ENCODE data around the gene ELF1.

GRCh38 chr13:40922437-40923040, 96.6 kb downstream of the ELF1 start:
- TF ChIP-seq TAF1 (IDR thresholded peaks at IDR 0.05; ENCODE audit: borderline replicate concordance, insufficient read depth, low read length) (no peak), POLR2AphosphoS5 (IDR thresholded peaks at IDR 0.05; ENCODE audit: low read depth, low read length) (no peak), REST (IDR thresholded peaks at IDR 0.05; ENCODE audit: insufficient read depth in 1 of 2, low read depth in 2 of 2, low read length in 2 of 2) (no peak), SIN3A (IDR thresholded peaks at IDR 0.05; ENCODE audit: borderline replicate concordance, insufficient read depth, low read length) (no peak), FOXP2 (optimal IDR thresholded peaks at IDR 0.05; ENCODE audit: borderline replicate concordance, extremely low read depth, extremely low read length, insufficient read depth) (no peak)
